ENCODE results near the gene RNF144B.

DNA sequence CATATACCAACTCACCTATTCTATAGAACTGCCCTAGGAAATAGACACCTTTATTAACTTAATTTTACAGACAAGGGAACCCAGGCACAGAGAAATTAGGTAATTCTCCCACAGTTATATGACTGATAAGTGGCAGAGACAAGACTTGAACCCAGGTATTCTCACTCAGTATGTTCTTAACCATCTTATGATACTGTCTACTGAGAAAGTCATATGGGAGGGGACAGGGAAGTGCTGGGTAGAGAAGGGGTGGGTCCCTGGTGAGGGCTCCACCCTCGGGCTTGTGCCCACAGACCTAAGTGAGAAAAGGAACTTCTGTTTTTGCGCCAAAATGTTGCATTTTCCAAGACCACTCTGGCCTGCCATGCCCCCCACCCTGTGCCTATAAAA lies 123.5 kb downstream of the RNF144B start:
- no peak for TF ChIP-seq SPI1 (IDR thresholded peaks at IDR 0.05; ENCODE audit: low read depth, low read length)
- TF ChIP-seq POLR2A (IDR thresholded peaks at IDR 0.05; ENCODE audit: low read depth, low read length) = no peak
- no peak for TF ChIP-seq POLR2AphosphoS5 (IDR thresholded peaks at IDR 0.05; ENCODE audit: low read depth, low read length)
- TF ChIP-seq PAX5 (IDR thresholded peaks at IDR 0.05; ENCODE audit: insufficient read depth, low read length, severe bottlenecking) = no peak
- TF ChIP-seq TAF1 (IDR thresholded peaks at IDR 0.05; ENCODE audit: low read depth, low read length) = no peak
- no peak for TF ChIP-seq POU2F2 (IDR thresholded peaks at IDR 0.05; ENCODE audit: low read depth, low read length)

Measured in GM12891 (cell line).